CD4-positive, alpha-beta T cell (primary cell): ENCODE data around the gene AHDC1. TPM values are rescaled to one million over a fixed set of nuclear protein-coding genes. Genes with fewer than 3 reads are reported as not detected.
"Not testable (repeated sequence)": the region's sequence is repeated elsewhere in the genome, so short reads cannot be mapped to it uniquely, and the experiment has no call there.

Source experiments
- ATAC-seq: fragments of 200-7000 bp; cut with Tn5 transposase; one replicate; pipeline ENCODE4 v1.10.0; 2022; ENCODE audit warnings: mild to moderate bottlenecking; ENCODE audit not compliant: poor library complexity
- CTCF ChIA-PET: fragments of 350-600 bp; sonication (Branson Sonifier 250); formaldehyde crosslinking; loops from one replicate; lab custom pipeline; 2021; ENCODE audit warnings: antibody characterized with exemption, inconsistent platforms; lab: Charles Lee
- POLR2A ChIA-PET: fragments of 350-600 bp; sonication (Branson Sonifier 250); formaldehyde crosslinking; loops from one replicate; lab custom pipeline; 2021; ENCODE audit warnings: antibody characterized with exemption, inconsistent platforms; lab: Charles Lee
- DNase-seq, 14 experiments: peaks; one replicate each; pipeline ENCODE4 v3.0.0-alpha.2; 2013 to 2020; ENCODE audit warnings: mixed read lengths in 2 of 14
- H3K27ac ChIP-seq, 2 donors: one replicate each; pipeline versions ENCODE4 v1.5.1 to v1.7.0; 2013; ENCODE audit warnings: low read length in 2 of 2, low read depth in 1 of 2, mild to moderate bottlenecking in 1 of 2
- H3K27me3 ChIP-seq, 2 experiments: 1 replicate in 1 of 2; 2 replicates in 1 of 2; pipeline versions ENCODE4 v1.6.1 to v1.7.0; 2013; ENCODE audit warnings: low read length in 2 of 2, control low read depth in 1 of 2, mild to moderate bottlenecking in 1 of 2, moderate library complexity in 1 of 2; ENCODE audit not compliant: insufficient read depth in 2 of 2, control insufficient read depth in 1 of 2
- H3K36me3 ChIP-seq: one replicate; pipeline ENCODE4 v1.6.1; 2013; ENCODE audit warnings: low read length, control low read depth; ENCODE audit not compliant: insufficient read depth
- H3K4me1 ChIP-seq: one replicate; pipeline ENCODE4 v1.6.1; 2013; ENCODE audit warnings: low read length, control low read depth; ENCODE audit not compliant: insufficient read depth
- H3K4me3 ChIP-seq: one replicate; pipeline ENCODE4 v1.5.1; 2013; ENCODE audit warnings: mild to moderate bottlenecking, low read length, moderate library complexity
- H3K9me3 ChIP-seq, 2 experiments: 1 replicate in 1 of 2; 2 replicates in 1 of 2; pipeline versions ENCODE4 v1.6.1 to v1.7.0; 2013; ENCODE audit warnings: low read length in 2 of 2, mild to moderate bottlenecking in 2 of 2, control low read depth in 1 of 2, moderate library complexity in 1 of 2; ENCODE audit not compliant: control insufficient read depth in 1 of 2, insufficient read depth in 1 of 2
- H3K27ac Mint-ChIP-seq: one replicate; pipeline ENCODE4 v1.8.0; 2020; ENCODE audit warnings: mixed read lengths
- H3K27me3 Mint-ChIP-seq: one replicate; pipeline ENCODE4 v1.8.0; 2021; ENCODE audit warnings: mixed read lengths
- H3K36me3 Mint-ChIP-seq: one replicate; pipeline ENCODE4 v1.8.0; 2021; ENCODE audit warnings: low read depth, mixed read lengths
- H3K4me1 Mint-ChIP-seq: one replicate; pipeline ENCODE4 v1.8.0; 2021; ENCODE audit warnings: low read depth, mixed read lengths
- H3K4me3 Mint-ChIP-seq: one replicate; pipeline ENCODE4 v1.8.0; 2020; ENCODE audit warnings: mild to moderate bottlenecking, mixed read lengths
- H3K9me3 Mint-ChIP-seq: one replicate; pipeline ENCODE4 v1.8.0; 2020; ENCODE audit warnings: mixed read lengths
- CTCF ChIP-seq: fragments of 200-600 bp; IDR thresholded peaks from one replicate; pipeline ENCODE4 v1.8.0; 2022; ENCODE audit warnings: antibody characterized with exemption, mild to moderate bottlenecking
- intact Hi-C, 2 experiments: fragments of 100-400 bp; cut with DNase I in 1 of 2; cut with micrococcal nuclease in 1 of 2; formaldehyde crosslinking; loops; one replicate each; pipeline versions ENCODE4 v1.15.1 to v1.9.0; 2023 to 2025; cut with DNase I, micrococcal nuclease
- total RNA-seq, 174 experiments: library from RNA in 2 of 174; stranded (reverse) in 2 of 174; gene quantifications; one replicate each; pipeline ENCODE4 v1.2.3 and lab custom pipeline; 2021 to 2026

The AHDC1 gene
- total RNA-seq, 2 experiments from 2014 or later = 20.8 to 22.9 TPM

GRCh38 chr1:27538793-27539192 is 65.2 kb downstream of the AHDC1 start:
- Mint-ChIP-seq H3K9me3 (no peaks in the 10 kb centered on the region), H3K27me3 (no peaks in the 10 kb centered on the region), H3K27ac (no peak overlapping the region), H3K36me3 (peaks cover 3% of the 10 kb centered on the region), H3K4me3 (no peak overlapping the region), H3K4me1 (no peaks in the 10 kb centered on the region)
- CTCF ChIA-PET = interaction anchor here (0.7 kb wide), 1 partner anchor 30 kb away, joined by 3 read pairs; no protein-coding TSS in a partner anchor
- ATAC-seq (no peak), DNase-seq (no peak)
- H3K36me3 ChIP-seq = peaks cover 5% of the 10 kb centered on the region
- intact Hi-C loops = no loop called here
- H3K4me3 ChIP-seq = no peak overlapping the region
- no peaks in the 10 kb centered on the region for H3K9me3 ChIP-seq
- no peaks in the 10 kb centered on the region for H3K27me3 ChIP-seq
- no peak for TF ChIP-seq CTCF
- no peak overlapping the region for H3K27ac ChIP-seq
- POLR2A ChIA-PET = interaction anchor here (0.7 kb wide), 1 partner anchor 238 kb away, joined by 4 read pairs; no protein-coding TSS in a partner anchor
- no peaks in the 10 kb centered on the region for H3K4me1 ChIP-seq

GRCh38 chr1:27538305-27538676 is 65.7 kb downstream of the AHDC1 start:
- intact Hi-C loops, DNase-seq: not testable (repeated sequence)

GRCh38 chr1:27536767-27537166 is 67.2 kb downstream of the AHDC1 start:
- CTCF ChIA-PET = no interaction called here
- TF ChIP-seq CTCF = no peak

More at GRCh38 chr1:27538305-27538676, 65.7 kb downstream of the AHDC1 start:
- ATAC-seq, CTCF ChIA-PET, H3K27me3 ChIP-seq, H3K4me3 ChIP-seq, H3K27ac Mint-ChIP-seq, POLR2A ChIA-PET, H3K4me3 Mint-ChIP-seq, H3K4me1 Mint-ChIP-seq, H3K4me1 ChIP-seq, H3K27ac ChIP-seq, H3K9me3 ChIP-seq, H3K27me3 Mint-ChIP-seq, H3K36me3 ChIP-seq, H3K9me3 Mint-ChIP-seq, H3K36me3 Mint-ChIP-seq: not testable (repeated sequence)

More at GRCh38 chr1:27536767-27537166, 67.2 kb downstream of the AHDC1 start:
- peaks cover 19% of the 10 kb centered on the region for H3K36me3 Mint-ChIP-seq
- POLR2A ChIA-PET = no interaction called here
- peaks cover 12% of the 10 kb centered on the region for H3K4me1 ChIP-seq
- no peak overlapping the region for H3K4me3 Mint-ChIP-seq
- H3K4me3 ChIP-seq = no peak overlapping the region
- no peak overlapping the region for H3K27ac Mint-ChIP-seq
- intact Hi-C loops = no loop called here
- no peaks in the 10 kb centered on the region for H3K9me3 ChIP-seq
- no peak for ATAC-seq
- peaks cover 9% of the 10 kb centered on the region for H3K36me3 ChIP-seq
- no peaks in the 10 kb centered on the region for H3K27me3 Mint-ChIP-seq
- no peak for DNase-seq
- H3K27me3 ChIP-seq = no peaks in the 10 kb centered on the region
- H3K27ac ChIP-seq = no peak overlapping the region
- peaks cover 16% of the 10 kb centered on the region for H3K4me1 Mint-ChIP-seq
- H3K9me3 Mint-ChIP-seq = no peaks in the 10 kb centered on the region
